ENCODE data around the gene DYNC1H1.
"Not testable (repeated sequence)": the region's sequence is repeated elsewhere in the genome, so short reads cannot be mapped to it uniquely, and the experiment has no call there.

The DYNC1H1 gene

DNA sequence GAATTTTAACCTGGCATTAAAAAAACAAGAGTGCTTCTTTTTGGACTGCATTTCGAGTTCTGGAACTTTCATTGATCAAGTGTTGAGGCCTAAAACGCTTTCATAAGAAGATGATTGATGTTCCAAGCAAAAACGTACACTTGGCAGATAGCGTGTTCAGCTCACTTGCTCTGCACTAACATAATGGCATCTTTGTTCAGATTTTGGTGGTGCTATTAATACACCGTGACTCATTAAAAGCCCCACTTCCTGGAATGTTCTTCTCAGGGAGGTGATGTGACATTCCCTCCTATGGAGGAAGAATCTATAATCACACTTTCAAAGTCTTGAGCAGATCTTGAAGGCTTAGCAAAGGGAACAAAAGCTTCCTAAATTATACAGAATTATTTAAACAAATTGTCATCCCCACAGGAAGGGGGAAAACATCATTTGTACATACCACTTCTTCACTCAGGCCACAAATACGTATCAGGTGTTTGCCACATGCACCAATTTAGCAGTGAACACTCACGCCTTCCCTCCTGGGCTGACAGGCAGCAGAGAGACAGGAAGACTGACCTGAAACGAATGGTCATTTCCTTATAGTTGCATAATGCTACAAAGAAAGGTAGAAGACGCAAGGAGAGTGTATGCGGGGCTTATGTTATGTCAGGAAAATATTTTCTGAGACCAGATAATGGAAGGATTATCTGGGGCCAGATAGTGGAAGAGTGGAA lies 107.1 kb downstream of the DYNC1H1 start:
- Histone ChIP-seq H3K36me3 (ENCODE audit: control insufficient read depth, insufficient read depth, low read length) (peaks cover 8% of the 10 kb centered on the region), H3K27ac (ENCODE audit: low read depth, low read length, severe bottlenecking) (peak overlapping the region; percentile 90), H3K4me1 (ENCODE audit: control insufficient read depth, insufficient read depth, low read length, poor library complexity, severe bottlenecking) (peaks cover 14% of the 10 kb centered on the region), H3K9me3 (ENCODE audit: control insufficient read depth, low read length) (peaks cover 14% of the 10 kb centered on the region), H3K4me3 (ENCODE audit: extremely low read depth, insufficient read depth, low read length, poor library complexity, severe bottlenecking) (no peak overlapping the region)
- 90 to 96% methylated on average over 8 to 9 of the region's 10 CpGs for whole genome bisulfite sequencing, 2 experiments (ENCODE audit: insufficient coverage in 2 of 2)

DNA sequence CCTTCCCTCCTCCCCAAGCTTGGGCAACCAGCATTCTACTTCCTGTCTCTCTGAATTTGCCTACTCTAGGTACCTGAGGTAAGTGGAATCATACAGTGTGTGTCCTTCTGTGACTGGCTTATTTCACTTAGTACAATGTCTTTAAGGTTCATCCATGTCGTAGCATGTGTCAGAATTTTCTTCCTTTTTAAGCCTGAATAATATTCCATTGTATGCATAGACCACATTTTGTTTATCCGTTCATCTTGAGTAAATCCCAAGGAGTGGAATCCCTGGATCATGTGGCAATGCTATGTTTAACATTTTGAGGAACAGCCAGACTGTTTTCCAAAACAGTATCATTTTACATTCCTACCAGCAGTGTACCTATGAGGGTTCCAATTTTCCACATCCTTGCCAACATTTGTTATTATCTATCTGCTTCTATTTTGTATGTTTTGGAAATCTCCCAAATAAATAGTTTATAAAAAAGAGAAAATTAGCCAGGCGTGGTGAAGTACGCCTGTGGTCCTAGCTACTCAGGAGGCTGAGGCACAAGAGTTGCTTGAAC lies 110.1 kb downstream of the DYNC1H1 start:
- H3K4me1 ChIP-seq (ENCODE audit: control insufficient read depth, insufficient read depth, low read length, poor library complexity, severe bottlenecking): peaks cover 14% of the 10 kb centered on the region
- WGBS, 2 experiments (ENCODE audit: insufficient coverage in 2 of 2): 89 to 94% methylated on average over 2 to 4 of the region's 4 CpGs
- no peak overlapping the region for H3K27ac ChIP-seq (ENCODE audit: low read depth, low read length, severe bottlenecking)

DNA sequence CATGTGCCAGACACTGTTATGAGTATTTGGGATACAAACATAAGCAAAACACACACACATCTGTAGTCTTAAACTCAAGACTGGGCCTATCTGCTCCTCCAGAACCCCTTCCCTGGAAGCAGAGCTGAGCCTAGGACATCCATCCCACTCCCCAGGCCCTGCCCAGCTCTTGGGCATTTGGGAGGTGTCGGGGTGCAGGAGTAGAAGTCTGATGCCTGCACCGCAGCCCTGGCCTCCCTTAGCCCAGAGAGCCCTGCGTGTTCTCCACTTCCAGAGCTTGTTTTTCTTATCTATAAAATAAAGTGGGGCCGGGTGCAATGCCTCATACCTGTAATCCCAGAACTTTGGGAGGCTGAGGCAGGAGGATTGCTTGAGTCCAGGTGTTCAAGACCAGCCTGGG lies 110.8 kb downstream of the DYNC1H1 start:
- Histone ChIP-seq H3K27ac (ENCODE audit: low read depth, low read length, severe bottlenecking) (no peak overlapping the region), H3K4me1 (ENCODE audit: control insufficient read depth, insufficient read depth, low read length, poor library complexity, severe bottlenecking) (peaks cover 14% of the 10 kb centered on the region), H3K36me3 (ENCODE audit: control insufficient read depth, insufficient read depth, low read length) (peaks cover 40% of the 10 kb centered on the region), H3K9me3 (ENCODE audit: control insufficient read depth, low read length) (peaks cover 10% of the 10 kb centered on the region), H3K4me3 (ENCODE audit: extremely low read depth, insufficient read depth, low read length, poor library complexity, severe bottlenecking) (no peak overlapping the region)
- 100% methylated on average over 1 of the region's 4 CpGs; no CpG with 5 or more reads in 1 of the 2 experiments for WGBS, 2 experiments (ENCODE audit: insufficient coverage in 2 of 2)

More for the DNA sequence above, 110.1 kb downstream of the DYNC1H1 start:
- Histone ChIP-seq H3K36me3 (ENCODE audit: control insufficient read depth, insufficient read depth, low read length) (peaks cover 33% of the 10 kb centered on the region), H3K4me3 (ENCODE audit: extremely low read depth, insufficient read depth, low read length, poor library complexity, severe bottlenecking) (no peak overlapping the region), H3K9me3 (ENCODE audit: control insufficient read depth, low read length) (peaks cover 10% of the 10 kb centered on the region)

- H3K4me1 ChIP-seq (ENCODE audit: control insufficient read depth, insufficient read depth, low read length, poor library complexity, severe bottlenecking): peaks cover 3% of the 10 kb centered on the region
- H3K36me3 ChIP-seq (ENCODE audit: control insufficient read depth, insufficient read depth, low read length): peaks cover 62% of the 10 kb centered on the region
- no peak overlapping the region for H3K4me3 ChIP-seq (ENCODE audit: extremely low read depth, insufficient read depth, low read length, poor library complexity, severe bottlenecking)
- WGBS, 2 experiments (ENCODE audit: insufficient coverage in 2 of 2): 85 to 100% methylated on average over 4 of the region's 5 CpGs
- peak overlapping the region; percentile 33 for H3K27ac ChIP-seq (ENCODE audit: low read depth, low read length, severe bottlenecking)
- peaks cover 5% of the 10 kb centered on the region for H3K9me3 ChIP-seq (ENCODE audit: control insufficient read depth, low read length)
Measured at GRCh38 chr14:102077382-102077709, 113.0 kb downstream of the DYNC1H1 start.

DNA sequence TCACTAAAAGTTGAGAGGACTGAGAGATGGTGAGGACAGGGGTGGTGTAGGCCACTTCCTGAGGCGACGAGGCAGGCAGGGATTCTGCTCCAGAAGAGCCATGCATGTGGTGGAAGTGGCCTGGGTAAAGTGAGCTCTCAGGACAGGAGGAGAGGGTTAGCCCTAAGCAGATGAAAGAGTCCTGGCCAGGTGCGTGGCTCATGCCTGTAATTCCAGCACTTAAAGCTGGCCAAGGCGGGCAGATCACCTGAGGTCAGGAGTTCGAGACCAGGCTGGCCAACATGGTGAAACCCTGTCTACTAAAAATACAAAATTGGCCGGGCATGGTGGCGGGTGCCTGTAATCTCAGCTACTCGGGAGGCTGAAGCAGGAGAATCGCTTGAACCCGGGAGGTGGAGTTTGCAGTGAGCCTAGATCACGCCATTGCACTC lies 114.0 kb downstream of the DYNC1H1 start:
- H3K36me3 ChIP-seq (ENCODE audit: control insufficient read depth, insufficient read depth, low read length): peaks cover 72% of the 10 kb centered on the region
- 97% methylated on average over 8 to 10 of the region's 11 CpGs for WGBS, 2 experiments (ENCODE audit: insufficient coverage in 2 of 2)
- not testable (repeated sequence) for H3K27ac ChIP-seq (ENCODE audit: low read depth, low read length, severe bottlenecking); H3K9me3 ChIP-seq (ENCODE audit: control insufficient read depth, low read length); H3K4me3 ChIP-seq (ENCODE audit: extremely low read depth, insufficient read depth, low read length, poor library complexity, severe bottlenecking); H3K4me1 ChIP-seq (ENCODE audit: control insufficient read depth, insufficient read depth, low read length, poor library complexity, severe bottlenecking)

DNA sequence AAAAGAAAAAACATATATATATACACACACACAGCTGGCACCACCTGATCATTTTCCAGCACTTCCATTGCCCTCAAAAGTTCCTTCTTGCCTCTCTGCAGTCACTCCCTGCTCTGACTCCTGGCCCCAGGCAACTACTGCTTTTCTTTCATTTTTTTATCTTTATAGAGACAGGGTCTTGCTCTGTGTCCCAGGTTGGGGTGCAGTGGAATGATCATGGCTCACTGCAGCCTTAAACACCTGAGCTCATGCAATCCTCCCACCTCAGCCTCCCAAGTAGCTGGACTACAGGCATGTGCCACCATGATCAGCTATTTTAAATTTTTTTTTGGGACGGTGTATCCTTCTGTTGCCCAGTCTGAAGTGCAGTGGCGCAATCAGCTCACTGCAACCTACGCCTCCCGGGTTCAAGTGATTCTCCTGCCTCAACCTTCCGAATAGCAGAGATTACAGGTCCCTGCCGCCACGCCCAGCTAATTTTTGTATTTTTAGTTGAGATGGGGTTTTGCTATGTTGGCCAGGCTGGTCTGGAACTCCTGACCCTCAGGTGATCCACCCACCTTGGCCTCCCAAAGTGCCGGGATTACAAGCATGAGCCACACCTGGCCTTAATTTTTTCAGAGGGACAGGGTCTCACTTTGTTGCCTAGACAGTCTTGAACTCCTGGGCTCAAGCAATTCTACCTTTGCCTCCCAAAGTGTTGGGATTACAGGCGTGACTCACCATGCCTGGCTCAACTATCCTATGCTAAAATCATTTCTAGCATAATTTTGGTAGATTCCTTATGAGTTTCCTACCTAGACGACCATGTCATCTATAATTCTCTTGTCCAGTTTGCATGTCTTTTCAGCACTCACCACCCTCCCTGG lies 114.7 kb downstream of the DYNC1H1 start:
- Histone ChIP-seq H3K4me3 (ENCODE audit: extremely low read depth, insufficient read depth, low read length, poor library complexity, severe bottlenecking) (no peak overlapping the region), H3K4me1 (ENCODE audit: control insufficient read depth, insufficient read depth, low read length, poor library complexity, severe bottlenecking) (peaks cover 8% of the 10 kb centered on the region), H3K36me3 (ENCODE audit: control insufficient read depth, insufficient read depth, low read length) (peaks cover 79% of the 10 kb centered on the region), H3K27ac (ENCODE audit: low read depth, low read length, severe bottlenecking) (no peak overlapping the region), H3K9me3 (ENCODE audit: control insufficient read depth, low read length) (no peaks in the 10 kb centered on the region)
- WGBS, 2 experiments (ENCODE audit: insufficient coverage in 2 of 2): 94 to 96% methylated on average over 7 to 9 of the region's 10 CpGs

GRCh38 chr14:102079700-102079979 lies 115.3 kb downstream of the DYNC1H1 start:
- H3K27ac ChIP-seq (ENCODE audit: low read depth, low read length, severe bottlenecking): no peak overlapping the region
- H3K9me3 ChIP-seq (ENCODE audit: control insufficient read depth, low read length): no peaks in the 10 kb centered on the region
- no peak overlapping the region for H3K4me3 ChIP-seq (ENCODE audit: extremely low read depth, insufficient read depth, low read length, poor library complexity, severe bottlenecking)
- peaks cover 14% of the 10 kb centered on the region for H3K4me1 ChIP-seq (ENCODE audit: control insufficient read depth, insufficient read depth, low read length, poor library complexity, severe bottlenecking)
- H3K36me3 ChIP-seq (ENCODE audit: control insufficient read depth, insufficient read depth, low read length): peaks cover 80% of the 10 kb centered on the region

DNA sequence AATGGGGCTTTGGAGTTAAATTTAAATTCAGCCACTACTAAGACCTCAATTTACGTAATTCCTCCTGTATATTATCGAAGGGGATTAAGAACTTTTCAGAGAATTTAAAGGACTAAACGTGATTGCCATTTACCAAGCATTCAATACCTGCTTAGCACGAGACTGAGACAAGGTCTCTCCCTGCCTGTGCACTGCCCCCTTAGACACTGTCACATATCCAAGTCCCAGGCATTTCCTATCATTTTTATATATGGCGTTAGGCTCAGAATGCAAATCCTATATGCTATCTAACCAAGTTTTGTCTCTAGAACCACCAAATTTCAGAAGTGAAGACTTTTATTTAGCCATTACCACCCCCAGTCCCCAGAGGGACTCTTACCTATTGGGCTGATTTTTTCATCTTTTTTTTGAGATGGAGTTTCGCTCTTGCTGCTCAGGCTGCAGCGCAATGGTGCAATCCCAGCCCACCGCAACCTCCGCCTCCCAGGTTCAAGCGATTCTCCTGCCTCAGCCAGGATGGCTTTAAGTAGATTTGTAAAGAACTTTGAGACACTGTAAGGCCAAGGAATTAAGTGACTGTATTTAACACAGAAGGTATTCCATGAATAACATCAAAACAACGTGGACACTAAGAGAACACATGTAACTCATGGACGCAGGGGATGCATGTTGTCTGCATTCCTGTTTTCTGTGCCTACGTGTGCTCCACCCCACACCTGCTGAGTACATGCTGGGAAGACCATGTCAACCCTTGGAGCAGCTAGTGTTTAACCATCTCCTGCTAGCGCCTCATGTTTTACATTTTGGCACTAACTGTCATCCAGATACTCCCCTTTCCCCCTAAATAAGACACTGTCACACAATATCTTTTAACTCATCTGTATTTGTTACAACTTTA lies 116.1 kb downstream of the DYNC1H1 start:
- no peak overlapping the region for H3K27ac ChIP-seq (ENCODE audit: low read depth, low read length, severe bottlenecking)

DNA sequence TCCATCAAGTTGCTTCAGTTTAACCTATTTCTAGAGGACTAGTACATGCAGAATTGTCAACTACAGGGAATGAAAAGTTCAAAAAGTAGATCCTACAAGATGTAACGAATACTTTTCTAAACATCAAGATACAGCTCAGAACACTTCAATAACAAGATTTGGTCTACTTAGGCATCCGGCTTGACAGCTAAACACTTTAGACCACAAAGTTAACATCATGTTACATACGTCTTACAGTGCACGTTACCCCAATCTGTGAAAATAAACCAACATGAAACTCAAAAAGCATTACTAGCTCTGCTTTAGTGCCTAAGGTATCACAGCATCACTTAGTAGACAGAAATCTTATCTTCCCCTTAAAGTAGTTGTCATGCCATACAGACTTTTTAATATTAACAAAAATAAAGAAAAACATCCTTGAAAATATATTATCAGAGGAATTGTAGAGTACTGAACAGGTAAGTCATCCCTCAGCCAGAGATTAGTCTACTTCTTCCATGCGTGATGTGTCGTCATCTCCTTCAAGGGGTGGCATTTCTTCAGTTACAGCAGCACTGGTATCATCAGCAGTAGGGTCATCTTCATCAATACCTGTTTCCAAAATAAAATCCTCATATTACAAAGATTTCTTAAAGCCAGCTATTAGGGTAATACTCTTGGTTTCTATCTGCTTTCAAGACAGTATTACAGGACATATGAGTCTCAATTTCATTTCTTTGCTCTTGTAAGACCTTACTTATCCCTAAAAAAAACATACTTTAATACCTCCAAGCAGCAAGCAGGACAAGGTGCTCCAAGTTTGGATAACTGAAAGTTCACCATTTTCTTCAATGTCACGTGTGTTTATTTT lies 117.1 kb downstream of the DYNC1H1 start:
- H3K4me1 ChIP-seq (ENCODE audit: control insufficient read depth, insufficient read depth, low read length, poor library complexity, severe bottlenecking): peaks cover 23% of the 10 kb centered on the region
- H3K27ac ChIP-seq (ENCODE audit: low read depth, low read length, severe bottlenecking): no peak overlapping the region
- peaks cover 92% of the 10 kb centered on the region for H3K36me3 ChIP-seq (ENCODE audit: control insufficient read depth, insufficient read depth, low read length)
- WGBS, 2 experiments (ENCODE audit: insufficient coverage in 2 of 2): 91 to 94% methylated on average over 4 to 5 of the region's 7 CpGs
- no peak overlapping the region for H3K4me3 ChIP-seq (ENCODE audit: extremely low read depth, insufficient read depth, low read length, poor library complexity, severe bottlenecking)
- H3K9me3 ChIP-seq (ENCODE audit: control insufficient read depth, low read length): no peaks in the 10 kb centered on the region

More for the DNA sequence above, 116.1 kb downstream of the DYNC1H1 start:
- Histone ChIP-seq H3K9me3 (ENCODE audit: control insufficient read depth, low read length) (no peaks in the 10 kb centered on the region), H3K36me3 (ENCODE audit: control insufficient read depth, insufficient read depth, low read length) (peaks cover 87% of the 10 kb centered on the region), H3K4me1 (ENCODE audit: control insufficient read depth, insufficient read depth, low read length, poor library complexity, severe bottlenecking) (peaks cover 22% of the 10 kb centered on the region), H3K4me3 (ENCODE audit: extremely low read depth, insufficient read depth, low read length, poor library complexity, severe bottlenecking) (no peak overlapping the region)
- 89 to 96% methylated on average over 12 to 13 of the region's 14 CpGs for WGBS, 2 experiments (ENCODE audit: insufficient coverage in 2 of 2)

DNA sequence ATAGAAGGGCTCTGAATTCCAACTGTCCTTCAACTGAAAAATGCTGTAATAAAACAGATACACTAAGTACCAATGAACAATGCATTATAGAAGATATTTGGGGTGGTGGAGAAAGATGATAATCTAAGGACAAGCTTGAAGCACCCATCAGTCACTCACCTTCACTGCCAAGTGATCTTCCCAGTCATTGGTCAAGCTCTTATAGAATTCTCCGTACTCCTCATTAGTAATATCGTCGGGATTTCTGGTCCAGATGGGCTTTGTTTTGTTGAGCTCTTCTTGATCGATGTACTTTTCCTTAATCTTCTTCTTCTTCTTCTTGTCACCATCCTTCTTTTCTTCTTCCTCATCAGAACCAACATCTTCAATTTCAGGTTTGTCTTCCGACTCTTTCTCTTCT lies 120.1 kb downstream of the DYNC1H1 start:
- Histone ChIP-seq H3K4me3 (ENCODE audit: extremely low read depth, insufficient read depth, low read length, poor library complexity, severe bottlenecking) (peak overlapping the region; percentile 74), H3K36me3 (ENCODE audit: control insufficient read depth, insufficient read depth, low read length) (peaks cover 67% of the 10 kb centered on the region)

More for the DNA sequence above, 120.1 kb downstream of the DYNC1H1 start:
- H3K9me3 ChIP-seq (ENCODE audit: control insufficient read depth, low read length); H3K27ac ChIP-seq (ENCODE audit: low read depth, low read length, severe bottlenecking): not testable (repeated sequence)
- WGBS, 2 experiments (ENCODE audit: insufficient coverage in 2 of 2): 92 to 97% methylated on average over 5 of the region's 5 CpGs
- peaks cover 28% of the 10 kb centered on the region for H3K4me1 ChIP-seq (ENCODE audit: control insufficient read depth, insufficient read depth, low read length, poor library complexity, severe bottlenecking)
